ENCODE data around the gene ARSG.

ARSG gene

GRCh38 chr17:68296217-68297191 is 5.2 kb downstream of the ARSG start:
- H3K4me1 ChIP-seq (ENCODE audit: low read depth, poor library complexity, severe bottlenecking) = peaks cover 11% of the 10 kb centered on the region
- H3K4me3 ChIP-seq (IDR thresholded peaks at IDR 0.05; ENCODE audit: insufficient read depth, low read depth, low read length) = no peak overlapping the region
- no peaks in the 10 kb centered on the region for H3K27me3 ChIP-seq (ENCODE audit: insufficient read depth, low read depth)
- no peak for TF ChIP-seq CTCF (conservative IDR thresholded peaks at IDR 0.05; ENCODE audit: low read depth, low read length)
- H2AFZ ChIP-seq (ENCODE audit: low read depth) = no peak overlapping the region
- no peak overlapping the region for H3K9ac ChIP-seq
- no peaks in the 10 kb centered on the region for H3K36me3 ChIP-seq (ENCODE audit: insufficient read depth)
- no peaks in the 10 kb centered on the region for H4K20me1 ChIP-seq (ENCODE audit: insufficient read depth)
- H3K27ac ChIP-seq = no peak overlapping the region
- H3K79me2 ChIP-seq (ENCODE audit: insufficient read depth, low read depth) = no peaks in the 10 kb centered on the region; the same call in 1 of the 2 replicates
- H3K4me2 ChIP-seq = no peak overlapping the region

GRCh38 chr17:68297195-68297594 is 5.9 kb downstream of the ARSG start:
- no peak overlapping the region for H3K4me3 ChIP-seq (IDR thresholded peaks at IDR 0.05; ENCODE audit: insufficient read depth, low read depth, low read length)
- TF ChIP-seq CTCF (conservative IDR thresholded peaks at IDR 0.05; ENCODE audit: low read depth, low read length) = no peak
- no peak overlapping the region for H3K4me2 ChIP-seq
- no peaks in the 10 kb centered on the region for H3K36me3 ChIP-seq (ENCODE audit: insufficient read depth)
- no peak overlapping the region for H2AFZ ChIP-seq (ENCODE audit: low read depth)
- no peaks in the 10 kb centered on the region for H3K27me3 ChIP-seq (ENCODE audit: insufficient read depth, low read depth)
- H3K9ac ChIP-seq = no peak overlapping the region
- H4K20me1 ChIP-seq (ENCODE audit: insufficient read depth) = no peaks in the 10 kb centered on the region
- no peak overlapping the region for H3K27ac ChIP-seq
- H3K79me2 ChIP-seq (ENCODE audit: insufficient read depth, low read depth) = no peaks in the 10 kb centered on the region; the same call in 1 of the 2 replicates
- peaks cover 11% of the 10 kb centered on the region for H3K4me1 ChIP-seq (ENCODE audit: low read depth, poor library complexity, severe bottlenecking)

GRCh38 chr17:68298601-68299000 is 7.3 kb downstream of the ARSG start:
- no peak overlapping the region for H3K9ac ChIP-seq
- no peaks in the 10 kb centered on the region for H3K36me3 ChIP-seq (ENCODE audit: insufficient read depth)
- no peak overlapping the region for H3K4me3 ChIP-seq (IDR thresholded peaks at IDR 0.05; ENCODE audit: insufficient read depth, low read depth, low read length)
- H3K27ac ChIP-seq = no peak overlapping the region
- no peaks in the 10 kb centered on the region for H4K20me1 ChIP-seq (ENCODE audit: insufficient read depth)
- no peak for TF ChIP-seq CTCF (conservative IDR thresholded peaks at IDR 0.05; ENCODE audit: low read depth, low read length)
- H3K4me1 ChIP-seq (ENCODE audit: low read depth, poor library complexity, severe bottlenecking) = peaks cover 5% of the 10 kb centered on the region
- H3K79me2 ChIP-seq (ENCODE audit: insufficient read depth, low read depth) = no peaks in the 10 kb centered on the region; the same call in 1 of the 2 replicates
- H3K27me3 ChIP-seq (ENCODE audit: insufficient read depth, low read depth) = no peaks in the 10 kb centered on the region
- no peak overlapping the region for H3K4me2 ChIP-seq
- H2AFZ ChIP-seq (ENCODE audit: low read depth) = no peak overlapping the region

GRCh38 chr17:68299817-68300216 is 8.5 kb downstream of the ARSG start:
- no peaks in the 10 kb centered on the region for H3K79me2 ChIP-seq (ENCODE audit: insufficient read depth, low read depth)
- TF ChIP-seq CTCF (conservative IDR thresholded peaks at IDR 0.05; ENCODE audit: low read depth, low read length) = no peak
- no peak overlapping the region for H3K4me2 ChIP-seq
- H4K20me1 ChIP-seq (ENCODE audit: insufficient read depth) = no peaks in the 10 kb centered on the region
- H3K4me1 ChIP-seq (ENCODE audit: low read depth, poor library complexity, severe bottlenecking) = no peaks in the 10 kb centered on the region
- no peak overlapping the region for H3K27ac ChIP-seq
- H3K36me3 ChIP-seq (ENCODE audit: insufficient read depth) = no peaks in the 10 kb centered on the region
- H3K4me3 ChIP-seq (IDR thresholded peaks at IDR 0.05; ENCODE audit: insufficient read depth, low read depth, low read length) = no peak overlapping the region
- no peak overlapping the region for H3K9ac ChIP-seq
- H2AFZ ChIP-seq (ENCODE audit: low read depth) = no peak overlapping the region
- no peaks in the 10 kb centered on the region for H3K27me3 ChIP-seq (ENCODE audit: insufficient read depth, low read depth)
